Progenitor cell of endocrine pancreas (in vitro differentiated cells): ENCODE measurements around the gene FOXE3. TPM values are rescaled to one million over a fixed set of nuclear protein-coding genes. Genes with fewer than 3 reads are reported as not detected.

ENCODE experiments used
- DNase-seq: peaks from one replicate; pipeline ENCODE4 v3.0.0; 2021; ENCODE audit warnings: low spot score; ENCODE audit not compliant: unreplicated experiment
- H3K27ac Mint-ChIP-seq: 2 replicates; pipeline ENCODE4 v1.8.0; 2021; ENCODE audit warnings: mild to moderate bottlenecking, moderate library complexity, mixed read lengths
- H3K27me3 Mint-ChIP-seq: 2 replicates; pipeline ENCODE4 v1.8.0; 2021; ENCODE audit warnings: mixed read lengths
- H3K36me3 Mint-ChIP-seq: 2 replicates; pipeline ENCODE4 v1.8.0; 2022; ENCODE audit warnings: mixed read lengths; ENCODE audit not compliant: insufficient read depth
- H3K4me1 Mint-ChIP-seq: 2 replicates; pipeline ENCODE4 v1.8.0; 2021; ENCODE audit warnings: low read depth, mixed read lengths
- H3K4me3 Mint-ChIP-seq: 2 replicates; pipeline ENCODE4 v1.8.0; 2021; ENCODE audit warnings: low read depth, mild to moderate bottlenecking, moderate library complexity, mixed read lengths
- H3K9me3 Mint-ChIP-seq: 2 replicates; pipeline ENCODE4 v1.8.0; 2021; ENCODE audit warnings: low read depth, mixed read lengths
- CTCF ChIP-seq: fragments of 200-600 bp; sonication (generic); IDR thresholded peaks from one replicate; pipeline ENCODE4 v1.5.0; 2021; ENCODE audit warnings: antibody characterized with exemption, mild to moderate bottlenecking; ENCODE audit not compliant: unreplicated experiment
- total RNA-seq: library from RNA; stranded (reverse); gene quantifications from 2 replicates; pipeline ENCODE4 v1.2.1, GENCODE V29; 2021

Gene FOXE3
- total RNA-seq, 1 donor from 2014 or later, result not detected

- DNase-seq, result no peak
These were observed 13.5 kb upstream of the FOXE3 start for GRCh38 chr1:47402591-47402990.

GRCh38 chr1:47403321-47403910, 12.7 kb upstream of the FOXE3 start:
- Mint-ChIP-seq H3K27me3 (peaks cover 63% of the 10 kb centered on the region), H3K4me1 (peaks cover 4% of the 10 kb centered on the region), H3K27ac (no peak overlapping the region), H3K9me3 (no peaks in the 10 kb centered on the region), H3K36me3 (no peaks in the 10 kb centered on the region), H3K4me3 (no peak overlapping the region)
- no peak for DNase-seq
- no peak for TF ChIP-seq CTCF

More at GRCh38 chr1:47402591-47402990, 13.5 kb upstream of the FOXE3 start:
- TF ChIP-seq CTCF, result no peak
- Mint-ChIP-seq H3K36me3 (no peaks in the 10 kb centered on the region), H3K9me3 (no peaks in the 10 kb centered on the region), H3K27ac (no peak overlapping the region), H3K4me1 (peaks cover 4% of the 10 kb centered on the region), H3K4me3 (no peak overlapping the region), H3K27me3 (peaks cover 58% of the 10 kb centered on the region)

GRCh38 chr1:47405697-47406096, 10.4 kb upstream of the FOXE3 start:
- H3K4me1 Mint-ChIP-seq, result peaks cover 4% of the 10 kb centered on the region
- peaks cover 73% of the 10 kb centered on the region for H3K27me3 Mint-ChIP-seq
- no peaks in the 10 kb centered on the region for H3K36me3 Mint-ChIP-seq
- no peak for DNase-seq
- H3K27ac Mint-ChIP-seq, result no peak overlapping the region
- H3K4me3 Mint-ChIP-seq, result no peak overlapping the region
- H3K9me3 Mint-ChIP-seq, result no peaks in the 10 kb centered on the region
- TF ChIP-seq CTCF, result no peak

DNA sequence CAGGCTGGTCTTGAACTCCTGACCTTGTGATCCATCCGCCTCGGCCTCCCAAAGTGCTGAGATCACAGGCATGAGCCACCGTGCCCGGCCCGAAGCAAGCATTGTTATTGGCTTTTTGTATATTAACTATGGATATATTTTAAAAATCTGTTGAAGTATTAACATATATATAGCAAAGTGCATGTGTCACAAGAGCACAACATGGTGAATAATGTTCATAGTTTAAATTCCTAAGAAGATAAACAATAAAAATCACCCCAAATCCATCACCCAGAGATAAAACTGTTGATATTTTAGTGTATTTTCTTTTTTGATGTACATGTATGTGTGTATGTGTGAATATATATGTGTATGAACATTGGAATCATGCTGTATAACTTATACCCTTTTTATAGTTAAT, 9.1 kb upstream of the FOXE3 start:
- Mint-ChIP-seq H3K27me3 (peaks cover 71% of the 10 kb centered on the region), H3K9me3 (no peaks in the 10 kb centered on the region), H3K4me1 (peaks cover 4% of the 10 kb centered on the region), H3K36me3 (no peaks in the 10 kb centered on the region), H3K27ac (no peak overlapping the region), H3K4me3 (no peak overlapping the region)
- DNase-seq, result no peak
- TF ChIP-seq CTCF, result no peak

DNA sequence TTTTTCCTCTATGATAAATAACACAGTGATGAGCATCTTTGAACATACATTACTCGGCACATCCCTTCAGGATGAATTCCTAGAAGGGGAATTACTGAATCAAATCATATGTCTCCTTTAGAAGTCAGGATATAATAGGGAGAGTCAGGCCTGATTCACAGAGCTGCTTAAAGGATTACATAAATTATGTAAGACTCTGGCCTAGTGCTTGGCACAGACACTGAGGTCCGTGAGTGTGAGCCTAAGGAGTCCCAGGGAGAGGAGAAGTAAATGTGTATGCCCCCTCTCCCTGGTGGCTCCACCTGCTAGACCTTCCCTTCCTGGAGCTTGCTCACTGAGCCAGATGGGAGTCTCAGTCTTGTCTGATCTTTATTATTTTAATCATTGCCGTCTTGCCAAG, 8.6 kb upstream of the FOXE3 start:
- DNase-seq, result no peak

More for the DNA sequence above, 8.6 kb upstream of the FOXE3 start:
- TF ChIP-seq CTCF, result no peak
- Mint-ChIP-seq H3K36me3 (no peaks in the 10 kb centered on the region), H3K9me3 (no peaks in the 10 kb centered on the region), H3K4me3 (no peak overlapping the region), H3K27ac (no peak overlapping the region), H3K4me1 (peaks cover under 1% of the 10 kb centered on the region), H3K27me3 (peaks cover 66% of the 10 kb centered on the region)
